ENCODE measurements around the gene ADK.

ADK gene

GRCh38 chr10:74753442-74754211, 602.6 kb downstream of the ADK start:
- no peak for DNase-seq

GRCh38 chr10:74754381-74754821, 603.4 kb downstream of the ADK start:
- DNase-seq: no peak

- DNase-seq: no peak
Measured at GRCh38 chr10:74755273-74755672, 604.3 kb downstream of the ADK start.

Measured in eye (tissue), 1 donor.